PFSK-1 (cell line): ENCODE data around the gene SFMBT2.

Experiments used
- FOXP2 ChIP-seq: optimal IDR thresholded peaks from 2 replicates; pipeline ENCODE3; 2011; ENCODE audit warnings: borderline replicate concordance, control low read depth, inconsistent platforms; ENCODE audit not compliant: insufficient read depth; ENCODE audit errors: extremely low read length, extremely low read depth
- POLR2AphosphoS5 ChIP-seq: IDR thresholded peaks from 2 replicates; pipeline ENCODE4 v1.6.1; 2012; ENCODE audit warnings: low read depth, mild to moderate bottlenecking, control low read depth, low read length, moderate library complexity
- REST ChIP-seq, 2 experiments: IDR thresholded peaks; 2 replicates each; pipeline versions ENCODE4 v1.6.1 to v1.8.0; 2011 to 2012; ENCODE audit warnings: low read depth in 2 of 2, low read length in 2 of 2, control low read depth in 1 of 2, inconsistent platforms in 1 of 2, mild to moderate bottlenecking in 1 of 2, moderate library complexity in 1 of 2; ENCODE audit not compliant: insufficient read depth in 1 of 2
- SIN3A ChIP-seq: IDR thresholded peaks from 2 replicates; pipeline ENCODE4 v1.6.1; 2012; ENCODE audit warnings: mild to moderate bottlenecking, low read length, moderate library complexity, borderline replicate concordance; ENCODE audit not compliant: insufficient read depth
- TAF1 ChIP-seq: IDR thresholded peaks from 2 replicates; pipeline ENCODE4 v1.6.1; 2012; ENCODE audit warnings: low read length, control low read depth, borderline replicate concordance; ENCODE audit not compliant: insufficient read depth

- TF ChIP-seq TAF1 (no peak), REST (IDR thresholded peaks at IDR 0.05; ENCODE audit: insufficient read depth in 1 of 2, low read depth in 2 of 2, low read length in 2 of 2) (no peak), SIN3A (no peak), FOXP2 (no peak), POLR2AphosphoS5 (no peak)
Observed at GRCh38 chr10:7441403-7442147, 30.7 kb upstream of the SFMBT2 start.
